ENCODE measurements around the gene FOXC1. TPM values are rescaled to one million over a fixed set of nuclear protein-coding genes. Genes with fewer than 3 reads are reported as not detected.

The FOXC1 gene
- total and polyA plus RNA-seq, 10 of the 15 experiments (the other 5 are each of a cell fraction or from before 2014, with no cell fraction given): 0.13 to 1.5 (median 0.48) TPM; not detected in 2

DNA sequence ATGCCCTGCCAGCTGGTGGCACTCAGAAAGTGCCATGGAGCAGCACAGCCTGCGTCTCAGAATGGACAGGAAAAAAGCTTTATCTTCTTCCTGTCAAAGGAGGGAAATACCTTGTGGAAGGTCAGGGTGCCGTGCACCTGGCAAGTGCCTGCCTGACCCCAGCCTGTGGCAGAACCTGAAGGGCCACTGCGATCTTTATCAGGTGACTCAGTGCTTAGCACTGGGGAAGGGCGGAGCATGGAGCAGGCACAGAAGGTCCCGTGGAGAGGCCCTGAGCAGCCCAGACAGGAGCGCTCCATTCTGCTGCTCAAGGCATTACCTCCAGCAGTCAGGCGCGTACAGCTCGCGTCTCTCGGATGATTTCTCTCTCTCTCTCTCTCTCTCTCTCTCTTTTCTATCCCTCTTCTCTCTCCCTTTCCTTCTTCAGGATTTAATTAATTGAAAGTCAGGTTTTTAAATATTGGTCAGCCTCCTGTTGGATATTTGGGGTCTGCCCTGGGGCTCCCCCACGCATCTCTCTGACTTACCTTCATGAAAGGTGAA lies 31.7 kb downstream of the FOXC1 start:
- ATAC-seq: no peak
- ChIA-PET RAD21 (ENCODE audit: unreplicated experiment) (no interaction called here), CTCF (no interaction called here), POLR2A (no interaction called here), SMC1A (ENCODE audit: uncharacterized antibody, unreplicated experiment) (no interaction called here)
- no peak overlapping the region for H3K9ac ChIP-seq (ENCODE audit: control insufficient read depth, insufficient read depth, low read length)
- H3K4me1 ChIP-seq (ENCODE audit: control insufficient read depth, insufficient read depth, low read length): no peaks in the 10 kb centered on the region; the same call in 1 of the 2 replicates
- TF ChIP-seq MYB (IDR thresholded peaks at IDR 0.05; ENCODE audit: borderline replicate concordance, low read depth, low read length) (no peak), RBBP5 (conservative IDR thresholded peaks at IDR 0.05) (no peak), SRF (IDR thresholded peaks at IDR 0.05; ENCODE audit: low read depth in 2 of 2, low read length in 2 of 2) (no peak), CBFB (IDR thresholded peaks at IDR 0.05; ENCODE audit: low read depth) (no peak), NR2F1 (conservative IDR thresholded peaks at IDR 0.05) (no peak), NR2C2 (IDR thresholded peaks at IDR 0.05; ENCODE audit: borderline replicate concordance, control insufficient read depth, insufficient read length, low read depth) (no peak), HDGF (IDR thresholded peaks at IDR 0.05) (no peak), MLLT1 (IDR thresholded peaks at IDR 0.05) (no peak), RB1 (IDR thresholded peaks at IDR 0.05; ENCODE audit: borderline replicate concordance) (no peak), CHD1 (IDR thresholded peaks at IDR 0.05; ENCODE audit: low read depth, low read length) (no peak), RAD51 (IDR thresholded peaks at IDR 0.05) (no peak), ZBED1 (IDR thresholded peaks at IDR 0.05; ENCODE audit: borderline replicate concordance) (no peak), PML (IDR thresholded peaks at IDR 0.05; ENCODE audit: low read length) (no peak), SMAD1 (IDR thresholded peaks at IDR 0.05; ENCODE audit: low read depth, partially characterized antibody) (no peak), EZH2 (IDR thresholded peaks at IDR 0.05; ENCODE audit: borderline replicate concordance, control insufficient read depth, low read depth, low read length) (no peak), HCFC1 (IDR thresholded peaks at IDR 0.05; ENCODE audit: low read length) (no peak), HDAC6 (IDR thresholded peaks at IDR 0.05; ENCODE audit: unreplicated experiment) (no peak)
- TF ChIP-seq, protein P1, sequence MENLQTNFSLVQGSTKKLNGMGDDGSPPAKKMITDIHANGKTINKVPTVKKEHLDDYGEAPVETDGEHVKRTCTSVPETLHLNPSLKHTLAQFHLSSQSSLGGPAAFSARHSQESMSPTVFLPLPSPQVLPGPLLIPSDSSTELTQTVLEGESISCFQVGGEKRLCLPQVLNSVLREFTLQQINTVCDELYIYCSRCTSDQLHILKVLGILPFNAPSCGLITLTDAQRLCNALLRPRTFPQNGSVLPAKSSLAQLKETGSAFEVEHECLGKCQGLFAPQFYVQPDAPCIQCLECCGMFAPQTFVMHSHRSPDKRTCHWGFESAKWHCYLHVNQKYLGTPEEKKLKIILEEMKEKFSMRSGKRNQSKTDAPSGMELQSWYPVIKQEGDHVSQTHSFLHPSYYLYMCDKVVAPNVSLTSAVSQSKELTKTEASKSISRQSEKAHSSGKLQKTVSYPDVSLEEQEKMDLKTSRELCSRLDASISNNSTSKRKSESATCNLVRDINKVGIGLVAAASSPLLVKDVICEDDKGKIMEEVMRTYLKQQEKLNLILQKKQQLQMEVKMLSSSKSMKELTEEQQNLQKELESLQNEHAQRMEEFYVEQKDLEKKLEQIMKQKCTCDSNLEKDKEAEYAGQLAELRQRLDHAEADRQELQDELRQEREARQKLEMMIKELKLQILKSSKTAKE (IDR thresholded peaks at IDR 0.05; ENCODE audit: low read depth, poor library complexity, severe bottlenecking): no peak
- H4K20me1 ChIP-seq (ENCODE audit: control insufficient read depth, insufficient read depth): no peaks in the 10 kb centered on the region
- BruUV-seq (replicated peaks): no TSS peak
- intact Hi-C loops (cut with micrococcal nuclease; ENCODE audit: unreplicated experiment) (no loop called here), in situ Hi-C loops (cut with MboI) (no loop called here)
- H2AFZ ChIP-seq (ENCODE audit: control insufficient read depth, low read depth, low read length): no peak overlapping the region
- no peaks in the 10 kb centered on the region for H3K79me2 ChIP-seq (ENCODE audit: control insufficient read depth, insufficient read depth, low read length)
- 88% methylated on average over 9 of the region's 12 CpGs for WGBS (ENCODE audit: insufficient coverage, insufficient replicate concordance, low lambda C conversion rate, missing lambda C conversion rate)
- no peaks in the 10 kb centered on the region for H3K9me3 ChIP-seq (replicated peaks; ENCODE audit: control insufficient read depth, insufficient read depth, low read length)
- H3K4me3 ChIP-seq: no peak overlapping the region
- no peak for FAIRE-seq
- no peaks in the 10 kb centered on the region for H3K27me3 ChIP-seq (replicated peaks in 1 of 2; ENCODE audit: control insufficient read depth in 2 of 2, insufficient read depth in 2 of 2, low read length in 1 of 2)
- no peak overlapping the region for H3K27ac ChIP-seq (ENCODE audit: control insufficient read depth, insufficient read depth)
- H3K36me3 ChIP-seq (ENCODE audit: control insufficient read depth in 2 of 2, insufficient read depth in 2 of 2, low read length in 1 of 2): no peaks in the 10 kb centered on the region
- H3K4me2 ChIP-seq (ENCODE audit: control insufficient read depth, insufficient read depth): no peak overlapping the region
- DNase-seq (ENCODE audit: low read depth, low spot score): no peak

All from GM12878 (cell line).